Measurements from ENCODE around the gene SNX9.

The SNX9 gene

DNA sequence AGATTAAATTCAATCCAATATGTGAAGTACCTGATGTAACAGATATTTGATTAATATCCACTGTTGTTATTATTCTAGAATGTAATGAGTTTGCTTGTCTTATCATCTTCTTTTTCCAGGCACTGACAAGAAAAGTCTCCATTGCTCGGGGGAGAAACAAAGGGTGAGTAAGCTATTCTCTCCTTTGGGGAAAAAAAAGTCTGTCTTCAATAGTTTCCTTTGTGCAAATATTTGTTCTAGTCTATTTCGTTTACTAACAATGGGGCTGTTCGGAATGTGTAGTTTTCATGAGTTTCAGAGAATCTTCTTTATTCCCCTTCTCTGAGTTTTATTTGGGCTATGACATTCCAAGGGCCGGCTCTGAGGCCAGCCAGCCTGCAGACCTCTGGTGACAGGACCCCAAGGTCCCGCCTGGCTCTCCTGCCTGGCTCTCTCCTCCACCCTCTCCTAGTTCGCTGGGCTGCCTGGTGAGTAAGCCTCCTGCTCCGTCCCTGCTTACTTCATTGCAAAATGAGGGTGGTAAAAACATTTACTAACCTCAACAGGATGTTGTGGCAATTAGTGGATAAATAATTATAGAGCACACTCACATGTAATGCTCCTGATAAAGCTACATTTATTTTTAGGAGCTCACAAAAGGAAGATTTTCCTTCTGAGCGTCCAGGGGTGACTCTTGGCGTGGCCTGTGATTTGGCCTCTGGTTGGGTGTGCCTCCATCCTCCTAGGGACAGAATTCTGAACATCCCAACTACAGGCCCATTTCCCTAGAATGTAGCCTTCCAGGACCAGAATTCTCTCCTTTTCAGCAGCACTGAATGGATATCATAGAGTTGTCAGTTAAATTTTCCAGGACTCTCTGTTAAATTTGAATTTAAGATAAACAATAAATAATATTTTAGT is 43.1 kb upstream of the SNX9 start:
- ChIA-PET CTCF (no interaction called here), POLR2A (no interaction called here)
- no peaks in the 10 kb centered on the region for H3K9me3 ChIP-seq (ENCODE audit: control insufficient read depth, insufficient read depth, low read depth, low read length)
- no peaks in the 10 kb centered on the region for H3K36me3 ChIP-seq (ENCODE audit: control insufficient read depth in 2 of 2, insufficient read depth in 1 of 2, low read length in 2 of 2)
- H3K27ac ChIP-seq (ENCODE audit: extremely low read depth, low read depth, low read length): no peak overlapping the region
- TF ChIP-seq ZNF600 (tag by site-specific recombination; IDR thresholded peaks at IDR 0.05) (no peak), ZNF423 (tag by site-specific recombination; IDR thresholded peaks at IDR 0.05) (no peak), ZNF561 (tag by site-specific recombination; IDR thresholded peaks at IDR 0.05; ENCODE audit: borderline replicate concordance) (no peak), ZBTB20 (tag by site-specific recombination; IDR thresholded peaks at IDR 0.05) (no peak), ZNF548 (tag by site-specific recombination; IDR thresholded peaks at IDR 0.05) (no peak)
- TF ChIP-seq, protein P1, sequence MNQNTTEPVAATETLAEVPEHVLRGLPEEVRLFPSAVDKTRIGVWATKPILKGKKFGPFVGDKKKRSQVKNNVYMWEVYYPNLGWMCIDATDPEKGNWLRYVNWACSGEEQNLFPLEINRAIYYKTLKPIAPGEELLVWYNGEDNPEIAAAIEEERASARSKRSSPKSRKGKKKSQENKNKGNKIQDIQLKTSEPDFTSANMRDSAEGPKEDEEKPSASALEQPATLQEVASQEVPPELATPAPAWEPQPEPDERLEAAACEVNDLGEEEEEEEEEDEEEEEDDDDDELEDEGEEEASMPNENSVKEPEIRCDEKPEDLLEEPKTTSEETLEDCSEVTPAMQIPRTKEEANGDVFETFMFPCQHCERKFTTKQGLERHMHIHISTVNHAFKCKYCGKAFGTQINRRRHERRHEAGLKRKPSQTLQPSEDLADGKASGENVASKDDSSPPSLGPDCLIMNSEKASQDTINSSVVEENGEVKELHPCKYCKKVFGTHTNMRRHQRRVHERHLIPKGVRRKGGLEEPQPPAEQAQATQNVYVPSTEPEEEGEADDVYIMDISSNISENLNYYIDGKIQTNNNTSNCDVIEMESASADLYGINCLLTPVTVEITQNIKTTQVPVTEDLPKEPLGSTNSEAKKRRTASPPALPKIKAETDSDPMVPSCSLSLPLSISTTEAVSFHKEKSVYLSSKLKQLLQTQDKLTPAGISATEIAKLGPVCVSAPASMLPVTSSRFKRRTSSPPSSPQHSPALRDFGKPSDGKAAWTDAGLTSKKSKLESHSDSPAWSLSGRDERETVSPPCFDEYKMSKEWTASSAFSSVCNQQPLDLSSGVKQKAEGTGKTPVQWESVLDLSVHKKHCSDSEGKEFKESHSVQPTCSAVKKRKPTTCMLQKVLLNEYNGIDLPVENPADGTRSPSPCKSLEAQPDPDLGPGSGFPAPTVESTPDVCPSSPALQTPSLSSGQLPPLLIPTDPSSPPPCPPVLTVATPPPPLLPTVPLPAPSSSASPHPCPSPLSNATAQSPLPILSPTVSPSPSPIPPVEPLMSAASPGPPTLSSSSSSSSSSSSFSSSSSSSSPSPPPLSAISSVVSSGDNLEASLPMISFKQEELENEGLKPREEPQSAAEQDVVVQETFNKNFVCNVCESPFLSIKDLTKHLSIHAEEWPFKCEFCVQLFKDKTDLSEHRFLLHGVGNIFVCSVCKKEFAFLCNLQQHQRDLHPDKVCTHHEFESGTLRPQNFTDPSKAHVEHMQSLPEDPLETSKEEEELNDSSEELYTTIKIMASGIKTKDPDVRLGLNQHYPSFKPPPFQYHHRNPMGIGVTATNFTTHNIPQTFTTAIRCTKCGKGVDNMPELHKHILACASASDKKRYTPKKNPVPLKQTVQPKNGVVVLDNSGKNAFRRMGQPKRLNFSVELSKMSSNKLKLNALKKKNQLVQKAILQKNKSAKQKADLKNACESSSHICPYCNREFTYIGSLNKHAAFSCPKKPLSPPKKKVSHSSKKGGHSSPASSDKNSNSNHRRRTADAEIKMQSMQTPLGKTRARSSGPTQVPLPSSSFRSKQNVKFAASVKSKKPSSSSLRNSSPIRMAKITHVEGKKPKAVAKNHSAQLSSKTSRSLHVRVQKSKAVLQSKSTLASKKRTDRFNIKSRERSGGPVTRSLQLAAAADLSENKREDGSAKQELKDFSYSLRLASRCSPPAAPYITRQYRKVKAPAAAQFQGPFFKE (tag by site-specific recombination; IDR thresholded peaks at IDR 0.05; ENCODE audit: borderline replicate concordance): no peak
- H3K4me3 ChIP-seq (ENCODE audit: low read depth, low read length): no peak overlapping the region
- H3K4me1 ChIP-seq (ENCODE audit: control insufficient read depth, insufficient read depth, low read length): no peaks in the 10 kb centered on the region

DNA sequence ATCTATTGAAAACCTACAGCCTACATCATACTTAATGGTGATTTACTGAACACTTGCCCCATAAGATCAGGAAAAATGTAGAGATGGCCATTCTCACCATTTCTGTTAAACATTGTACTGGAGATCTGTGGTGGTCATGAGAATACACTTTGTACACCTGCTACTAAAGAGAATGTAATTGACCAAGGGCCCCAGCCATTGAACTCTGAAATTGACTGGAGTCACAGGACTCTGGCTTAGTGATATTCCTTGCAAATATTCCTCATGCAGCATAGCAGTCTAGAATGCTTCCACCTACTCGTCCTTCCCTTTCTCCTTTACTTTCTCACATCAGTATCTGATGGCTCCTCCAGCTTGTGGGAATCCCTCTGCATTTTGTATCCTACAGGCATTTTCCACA is 37.4 kb upstream of the SNX9 start:
- CTCF ChIA-PET: no interaction called here
- H3K9me3 ChIP-seq (ENCODE audit: control insufficient read depth, insufficient read depth, low read depth, low read length): no peaks in the 10 kb centered on the region
- TF ChIP-seq, protein P2, sequence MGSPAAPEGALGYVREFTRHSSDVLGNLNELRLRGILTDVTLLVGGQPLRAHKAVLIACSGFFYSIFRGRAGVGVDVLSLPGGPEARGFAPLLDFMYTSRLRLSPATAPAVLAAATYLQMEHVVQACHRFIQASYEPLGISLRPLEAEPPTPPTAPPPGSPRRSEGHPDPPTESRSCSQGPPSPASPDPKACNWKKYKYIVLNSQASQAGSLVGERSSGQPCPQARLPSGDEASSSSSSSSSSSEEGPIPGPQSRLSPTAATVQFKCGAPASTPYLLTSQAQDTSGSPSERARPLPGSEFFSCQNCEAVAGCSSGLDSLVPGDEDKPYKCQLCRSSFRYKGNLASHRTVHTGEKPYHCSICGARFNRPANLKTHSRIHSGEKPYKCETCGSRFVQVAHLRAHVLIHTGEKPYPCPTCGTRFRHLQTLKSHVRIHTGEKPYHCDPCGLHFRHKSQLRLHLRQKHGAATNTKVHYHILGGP (tag by site-specific recombination; IDR thresholded peaks at IDR 0.05): no peak
- TF ChIP-seq, protein P3, sequence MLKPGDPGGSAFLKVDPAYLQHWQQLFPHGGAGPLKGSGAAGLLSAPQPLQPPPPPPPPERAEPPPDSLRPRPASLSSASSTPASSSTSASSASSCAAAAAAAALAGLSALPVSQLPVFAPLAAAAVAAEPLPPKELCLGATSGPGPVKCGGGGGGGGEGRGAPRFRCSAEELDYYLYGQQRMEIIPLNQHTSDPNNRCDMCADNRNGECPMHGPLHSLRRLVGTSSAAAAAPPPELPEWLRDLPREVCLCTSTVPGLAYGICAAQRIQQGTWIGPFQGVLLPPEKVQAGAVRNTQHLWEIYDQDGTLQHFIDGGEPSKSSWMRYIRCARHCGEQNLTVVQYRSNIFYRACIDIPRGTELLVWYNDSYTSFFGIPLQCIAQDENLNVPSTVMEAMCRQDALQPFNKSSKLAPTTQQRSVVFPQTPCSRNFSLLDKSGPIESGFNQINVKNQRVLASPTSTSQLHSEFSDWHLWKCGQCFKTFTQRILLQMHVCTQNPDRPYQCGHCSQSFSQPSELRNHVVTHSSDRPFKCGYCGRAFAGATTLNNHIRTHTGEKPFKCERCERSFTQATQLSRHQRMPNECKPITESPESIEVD (tag by site-specific recombination; IDR thresholded peaks at IDR 0.05): no peak
- TF ChIP-seq ZBTB17 (tag by site-specific recombination; IDR thresholded peaks at IDR 0.05) (no peak), ZNF501 (tag by site-specific recombination; IDR thresholded peaks at IDR 0.05) (no peak)
- no peak overlapping the region for H3K27ac ChIP-seq (ENCODE audit: extremely low read depth, low read depth, low read length)
- POLR2A ChIA-PET: no interaction called here
- no peaks in the 10 kb centered on the region for H3K36me3 ChIP-seq (ENCODE audit: control insufficient read depth in 2 of 2, insufficient read depth in 1 of 2, low read length in 2 of 2)
- H3K4me3 ChIP-seq (ENCODE audit: low read depth, low read length): no peak overlapping the region
- no peaks in the 10 kb centered on the region for H3K4me1 ChIP-seq (ENCODE audit: control insufficient read depth, insufficient read depth, low read length)

DNA sequence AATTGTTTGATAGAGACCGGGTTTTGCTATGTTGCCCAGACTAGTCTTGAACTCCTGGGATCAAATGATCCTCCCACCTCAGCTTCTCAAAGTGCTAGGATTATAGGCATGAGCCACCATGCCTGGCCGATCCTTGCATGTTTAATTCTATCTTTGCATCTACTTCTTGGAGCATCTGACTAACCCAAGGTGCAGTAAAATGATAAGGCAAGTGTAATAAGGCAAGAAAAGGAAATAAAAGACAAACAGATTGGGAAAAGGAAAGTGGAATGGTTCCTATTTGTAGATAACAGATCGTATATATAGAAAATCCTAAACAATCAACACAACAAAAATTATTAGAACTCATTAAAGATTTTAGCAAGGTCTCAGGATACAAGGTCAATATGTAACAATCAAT is 36.8 kb upstream of the SNX9 start:
- no peaks in the 10 kb centered on the region for H3K4me1 ChIP-seq (ENCODE audit: control insufficient read depth, insufficient read depth, low read length)
- H3K4me3 ChIP-seq (ENCODE audit: low read depth, low read length): no peak overlapping the region
- H3K27ac ChIP-seq (ENCODE audit: extremely low read depth, low read depth, low read length): no peak overlapping the region
- H3K36me3 ChIP-seq (ENCODE audit: control insufficient read depth in 2 of 2, insufficient read depth in 1 of 2, low read length in 2 of 2): no peaks in the 10 kb centered on the region
- CTCF ChIA-PET: no interaction called here
- POLR2A ChIA-PET: no interaction called here
- H3K9me3 ChIP-seq (ENCODE audit: control insufficient read depth, insufficient read depth, low read depth, low read length): no peaks in the 10 kb centered on the region
- TF ChIP-seq ZNF658 (tag by site-specific recombination; IDR thresholded peaks at IDR 0.05) (no peak), ZNF521 (tag by site-specific recombination; IDR thresholded peaks at IDR 0.05) (no peak), ZNF146 (tag by site-specific recombination; IDR thresholded peaks at IDR 0.05) (no peak), ZNF664 (tag by site-specific recombination; IDR thresholded peaks at IDR 0.05) (no peak), ZNF266 (tag by site-specific recombination; IDR thresholded peaks at IDR 0.05; ENCODE audit: low read depth) (no peak), ZNF747 (tag by site-specific recombination; IDR thresholded peaks at IDR 0.05) (no peak), ZNF785 (tag by site-specific recombination; IDR thresholded peaks at IDR 0.05) (no peak)
- TF ChIP-seq, protein P4, sequence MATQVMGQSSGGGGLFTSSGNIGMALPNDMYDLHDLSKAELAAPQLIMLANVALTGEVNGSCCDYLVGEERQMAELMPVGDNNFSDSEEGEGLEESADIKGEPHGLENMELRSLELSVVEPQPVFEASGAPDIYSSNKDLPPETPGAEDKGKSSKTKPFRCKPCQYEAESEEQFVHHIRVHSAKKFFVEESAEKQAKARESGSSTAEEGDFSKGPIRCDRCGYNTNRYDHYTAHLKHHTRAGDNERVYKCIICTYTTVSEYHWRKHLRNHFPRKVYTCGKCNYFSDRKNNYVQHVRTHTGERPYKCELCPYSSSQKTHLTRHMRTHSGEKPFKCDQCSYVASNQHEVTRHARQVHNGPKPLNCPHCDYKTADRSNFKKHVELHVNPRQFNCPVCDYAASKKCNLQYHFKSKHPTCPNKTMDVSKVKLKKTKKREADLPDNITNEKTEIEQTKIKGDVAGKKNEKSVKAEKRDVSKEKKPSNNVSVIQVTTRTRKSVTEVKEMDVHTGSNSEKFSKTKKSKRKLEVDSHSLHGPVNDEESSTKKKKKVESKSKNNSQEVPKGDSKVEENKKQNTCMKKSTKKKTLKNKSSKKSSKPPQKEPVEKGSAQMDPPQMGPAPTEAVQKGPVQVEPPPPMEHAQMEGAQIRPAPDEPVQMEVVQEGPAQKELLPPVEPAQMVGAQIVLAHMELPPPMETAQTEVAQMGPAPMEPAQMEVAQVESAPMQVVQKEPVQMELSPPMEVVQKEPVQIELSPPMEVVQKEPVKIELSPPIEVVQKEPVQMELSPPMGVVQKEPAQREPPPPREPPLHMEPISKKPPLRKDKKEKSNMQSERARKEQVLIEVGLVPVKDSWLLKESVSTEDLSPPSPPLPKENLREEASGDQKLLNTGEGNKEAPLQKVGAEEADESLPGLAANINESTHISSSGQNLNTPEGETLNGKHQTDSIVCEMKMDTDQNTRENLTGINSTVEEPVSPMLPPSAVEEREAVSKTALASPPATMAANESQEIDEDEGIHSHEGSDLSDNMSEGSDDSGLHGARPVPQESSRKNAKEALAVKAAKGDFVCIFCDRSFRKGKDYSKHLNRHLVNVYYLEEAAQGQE (tag by site-specific recombination; IDR thresholded peaks at IDR 0.05): no peak

Measured in HEK293 (cell line).